Stimulated activated CD8-positive, alpha-beta memory T cell treated with anti-CD3 and anti-CD28 coated beads, Interleukin-15, amount 100 ng/mL, for 24 hours (primary cell): ENCODE results near the gene NUFIP2.
"Not testable (repeated sequence)": the region's sequence is repeated elsewhere in the genome, so short reads cannot be mapped to it uniquely, and the experiment has no call there.

ENCODE experiments used
- DNase-seq: peaks from one replicate; pipeline ENCODE4 v3.0.0-alpha.2; 2020; ENCODE audit warnings: low read depth

Gene NUFIP2

DNA sequence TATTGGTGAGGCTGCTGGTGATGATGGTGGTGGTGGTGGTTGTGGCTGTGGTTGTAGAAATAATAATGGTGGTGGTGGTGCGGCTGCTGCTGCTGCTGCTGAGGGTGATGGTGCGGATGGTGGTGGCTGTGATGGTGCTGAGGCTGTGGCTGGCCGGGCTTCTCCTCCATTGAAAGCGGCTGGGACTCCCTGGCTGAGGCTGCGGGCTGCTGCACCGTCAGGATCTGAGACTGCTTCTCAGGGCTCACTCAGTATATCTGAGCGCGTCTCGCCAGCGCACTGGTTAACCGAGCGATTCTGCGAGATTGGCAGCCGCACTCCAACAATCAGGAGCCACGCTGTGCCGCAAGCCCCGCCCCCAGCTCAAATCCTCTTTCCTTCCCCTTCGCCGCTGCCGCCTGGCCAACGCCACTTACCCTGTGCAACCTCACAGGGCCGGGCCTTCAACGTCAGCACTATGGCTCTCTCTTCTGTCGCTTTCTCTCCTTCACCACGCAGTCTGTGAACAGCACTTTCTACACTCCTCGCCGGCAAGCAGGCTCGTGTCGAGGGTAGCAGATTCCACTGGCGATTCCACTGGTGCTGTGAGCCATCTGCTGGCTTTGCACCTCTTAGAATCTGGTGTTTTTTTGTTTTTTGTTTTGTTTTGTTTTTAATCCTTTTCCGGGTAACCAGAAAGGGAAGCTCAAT, at the start of gene NUFIP2:
NUFIP2 (minus strand) TSS at position 259 of the 690 bp plus-strand sequence; CDS start at position 170, 89 bp downstream.
- peak; percentile 90 for DNase-seq

DNA sequence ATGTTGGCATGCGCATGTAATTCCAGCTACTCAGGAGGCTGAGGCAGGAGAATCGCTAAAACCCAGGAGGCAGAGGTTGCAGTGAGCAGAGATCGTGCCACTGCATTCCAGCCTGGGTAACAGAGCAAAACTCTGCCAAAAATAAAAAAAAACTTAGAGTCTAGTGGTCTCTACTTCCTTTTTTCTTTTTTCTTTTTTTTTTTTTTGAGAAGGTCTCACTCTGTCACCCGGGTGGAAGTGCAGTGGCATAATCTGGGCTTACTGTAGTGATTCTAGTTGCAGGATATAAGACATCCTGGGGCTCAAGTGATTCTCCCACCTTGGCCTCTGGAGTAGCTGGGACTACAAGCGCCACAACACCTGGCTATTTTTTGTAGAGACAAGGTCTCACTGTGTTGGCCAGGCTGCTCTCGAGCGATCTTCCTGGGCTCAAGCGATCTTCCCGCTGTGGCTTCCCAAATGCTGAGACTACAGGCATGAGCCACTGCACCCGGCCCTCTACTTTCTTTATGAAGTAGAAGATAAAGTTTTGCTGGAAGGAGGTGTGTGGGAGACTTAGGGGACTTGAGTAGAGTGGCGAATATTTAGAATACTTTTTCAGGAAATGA, 48.3 kb upstream of the NUFIP2 start:
- DNase-seq = no peak

GRCh38 chr17:29341726-29342125, 47.8 kb upstream of the NUFIP2 start:
- no peak for DNase-seq

- DNase-seq = not testable (repeated sequence)
These were observed 45.1 kb upstream of the NUFIP2 start for GRCh38 chr17:29339016-29339415.

- no peak for DNase-seq
These were observed 37.7 kb upstream of the NUFIP2 start for GRCh38 chr17:29331708-29332085.

GRCh38 chr17:29331075-29331707, 37.2 kb upstream of the NUFIP2 start:
- DNase-seq = no peak

DNA sequence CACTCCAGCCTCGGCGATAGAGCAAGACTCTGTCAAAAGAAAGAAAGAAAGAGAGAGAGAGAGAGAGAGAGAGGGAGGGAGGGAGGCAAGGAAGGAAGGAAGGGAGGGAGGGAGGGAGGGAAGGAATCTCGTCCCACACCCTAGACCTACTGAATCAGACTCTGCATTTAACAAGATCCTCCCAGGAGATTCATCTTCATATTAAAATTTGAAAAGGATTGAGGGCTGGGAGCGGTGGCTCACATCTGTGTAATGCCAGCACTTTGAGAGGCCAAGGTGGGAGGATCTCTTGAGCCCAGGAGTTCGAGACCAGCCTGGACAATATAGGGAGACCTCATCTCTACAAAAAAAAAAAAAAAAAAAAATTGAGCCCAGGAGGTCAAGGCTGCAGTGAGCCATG, 33.5 kb upstream of the NUFIP2 start:
- no peak for DNase-seq

DNA sequence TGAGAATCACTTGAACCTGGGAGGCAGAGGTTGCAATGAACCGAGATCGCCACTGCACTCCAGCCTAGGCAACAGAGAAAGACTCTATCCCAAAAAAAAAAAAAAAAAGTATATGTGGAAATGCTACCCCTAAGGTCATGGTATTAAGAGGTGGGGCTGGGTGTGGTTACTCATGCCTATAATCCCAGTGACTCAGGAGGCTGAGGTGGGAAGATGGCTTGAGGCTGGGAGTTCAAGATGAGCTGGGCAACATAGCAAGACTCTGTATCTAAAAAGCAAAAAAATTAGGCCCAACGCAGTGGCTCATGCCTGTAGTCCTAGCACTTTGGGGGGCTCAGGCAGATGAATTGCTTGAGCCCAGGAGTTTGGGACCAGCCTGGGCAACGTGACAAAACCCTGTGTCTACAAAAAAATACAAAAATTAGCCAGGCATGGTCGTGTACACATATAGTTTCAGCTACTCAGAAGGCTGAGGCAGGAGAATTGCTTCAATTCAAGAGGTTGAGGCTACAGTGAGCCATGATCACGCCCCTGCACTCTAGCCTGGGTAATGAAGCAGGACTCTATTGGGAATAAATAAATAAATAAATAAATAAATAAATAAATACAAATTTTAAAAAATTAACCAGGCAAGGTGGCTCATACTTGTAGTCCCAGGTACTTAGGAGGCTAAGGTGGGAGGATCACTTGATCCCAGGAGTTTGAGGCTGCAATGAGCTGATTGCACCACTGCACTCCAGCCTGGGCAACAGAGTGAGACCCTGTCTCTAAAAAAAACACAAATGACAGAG, 32.3 kb upstream of the NUFIP2 start:
- no peak for DNase-seq

DNA sequence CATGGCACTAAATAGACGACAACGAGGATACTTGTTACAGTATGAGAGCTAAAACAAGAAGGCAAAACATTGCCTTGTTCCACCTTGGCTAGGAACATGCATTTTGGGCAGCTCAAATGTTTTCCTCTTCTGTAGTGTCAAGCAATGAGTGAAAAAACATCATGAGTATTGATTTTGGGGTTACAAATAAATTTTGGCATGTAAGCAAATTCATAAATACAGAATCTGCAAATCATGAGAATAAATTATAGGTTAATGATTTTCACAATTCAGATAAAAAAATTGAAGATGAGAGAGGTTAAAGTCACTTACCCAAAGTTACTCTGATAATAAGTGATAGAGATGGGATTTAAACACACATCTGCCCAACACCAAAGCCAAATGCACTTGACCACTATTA, 28.4 kb upstream of the NUFIP2 start:
- no peak for DNase-seq

DNA sequence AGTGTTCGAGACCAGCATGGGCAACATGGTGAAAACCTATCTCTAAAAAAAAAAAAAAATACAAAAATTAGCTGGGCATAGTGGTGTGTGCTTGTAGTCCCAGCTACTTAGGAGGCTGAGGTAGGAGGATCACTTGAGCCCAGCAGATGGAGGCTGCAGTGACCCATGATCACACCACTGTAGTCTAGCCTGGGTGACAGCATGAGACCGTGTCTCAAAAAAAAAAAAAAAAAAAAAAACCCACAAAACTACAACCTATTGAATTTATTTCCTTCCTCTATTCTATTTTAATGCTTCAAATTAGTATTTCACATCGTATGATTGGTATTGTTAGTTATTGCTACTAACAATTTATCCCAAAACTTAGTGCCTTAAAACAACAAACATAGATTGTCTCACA, 9.4 kb upstream of the NUFIP2 start:
- no peak for DNase-seq

DNA sequence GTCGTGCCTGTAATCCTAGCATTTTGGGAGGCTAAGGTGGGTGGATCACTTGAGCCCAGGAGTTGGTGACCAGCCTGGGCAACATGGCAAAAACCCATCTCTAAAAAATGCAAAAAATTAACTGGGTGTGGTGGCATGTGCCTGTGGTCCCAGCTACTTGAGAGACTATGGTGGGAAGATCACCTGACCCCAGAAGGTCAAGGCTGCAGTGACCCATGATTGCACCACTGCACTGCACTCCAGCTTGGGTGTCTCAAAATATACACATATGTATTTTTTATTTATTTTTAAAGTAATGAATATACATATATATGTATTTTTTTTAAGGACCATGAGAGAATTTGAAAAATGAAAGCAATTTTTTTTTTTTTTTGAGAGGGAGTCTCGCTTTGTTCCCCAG, 5.1 kb upstream of the NUFIP2 start:
- no peak for DNase-seq

DNA sequence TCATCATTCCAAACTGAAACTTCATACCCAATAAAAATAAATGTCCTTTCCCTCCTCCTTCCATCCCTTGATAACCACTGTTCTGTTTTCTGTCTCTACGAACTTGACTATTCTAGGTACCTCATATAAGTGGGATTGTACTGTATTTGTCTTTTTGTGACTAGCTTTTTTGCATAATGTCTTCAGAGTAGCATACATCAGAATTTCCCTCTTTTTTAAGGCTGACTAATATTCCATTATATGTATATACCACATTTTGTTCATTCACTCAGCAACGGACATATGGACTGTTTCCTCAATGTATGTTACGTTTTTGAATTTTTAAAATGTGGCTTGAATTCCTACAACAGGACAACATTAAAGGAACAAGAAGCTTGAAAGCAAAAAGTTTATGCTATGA, 1.5 kb upstream of the NUFIP2 start:
- no peak for DNase-seq

DNA sequence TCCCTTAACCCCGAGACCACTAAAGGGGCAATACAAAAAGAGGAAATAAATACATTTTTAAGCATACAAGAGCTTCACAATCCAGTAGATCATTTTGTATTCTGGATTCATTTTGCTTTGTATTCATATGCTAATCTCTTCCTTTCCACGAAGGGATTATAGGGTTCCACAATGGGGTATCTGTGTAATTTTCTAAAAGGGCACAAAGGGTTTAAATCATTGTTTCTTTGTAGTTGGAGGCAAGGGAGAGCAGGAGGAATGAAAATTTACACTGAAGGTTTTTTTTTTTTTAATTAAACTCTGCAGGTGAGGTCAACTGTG, 592 bp upstream of the NUFIP2 start:
- DNase-seq = no peak

DNA sequence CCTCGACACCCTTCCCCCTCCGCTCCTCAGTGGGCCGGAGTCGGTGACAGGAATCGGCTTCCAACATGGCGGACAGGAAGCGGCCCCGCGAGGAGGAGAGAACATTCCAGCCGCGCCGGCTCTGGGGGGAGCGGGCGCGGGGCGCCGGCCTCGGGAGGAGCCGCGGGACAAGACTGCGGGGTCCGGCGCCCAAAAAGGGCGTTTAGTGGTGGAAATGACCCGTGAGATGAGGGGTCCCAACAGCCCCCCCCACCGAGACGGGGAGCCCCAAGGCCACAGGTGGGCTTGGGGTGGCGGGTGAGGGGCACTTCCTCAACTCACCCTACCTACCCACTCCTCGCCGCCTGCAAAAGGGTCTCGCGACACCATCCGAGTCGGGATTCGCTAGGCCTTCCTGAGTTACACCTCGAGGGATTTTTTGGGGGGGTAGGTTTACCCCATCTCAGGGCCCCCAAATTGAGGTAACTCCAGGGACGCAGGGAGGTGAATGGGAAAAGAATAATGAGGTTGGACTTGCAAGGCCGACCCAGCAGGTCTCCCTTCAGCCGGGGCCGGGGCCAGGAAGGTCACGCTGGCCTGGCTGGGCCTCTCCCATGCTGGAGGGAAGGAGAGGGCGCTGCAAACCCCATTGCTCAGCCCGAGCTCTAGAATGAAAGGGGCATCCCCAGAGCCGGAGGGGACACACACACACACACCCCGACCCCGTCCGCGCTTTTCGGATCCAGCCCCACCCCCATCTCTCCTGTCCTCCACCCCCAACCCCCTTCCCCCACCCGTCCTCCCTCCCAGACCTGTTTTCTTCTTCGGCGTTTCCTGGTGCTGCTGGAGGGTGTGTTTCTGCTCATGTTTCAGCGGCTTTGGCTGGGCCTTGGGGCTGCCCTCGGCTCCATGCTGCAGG, 707 bp downstream of the NUFIP2 start:
- DNase-seq = peak; percentile 31

DNA sequence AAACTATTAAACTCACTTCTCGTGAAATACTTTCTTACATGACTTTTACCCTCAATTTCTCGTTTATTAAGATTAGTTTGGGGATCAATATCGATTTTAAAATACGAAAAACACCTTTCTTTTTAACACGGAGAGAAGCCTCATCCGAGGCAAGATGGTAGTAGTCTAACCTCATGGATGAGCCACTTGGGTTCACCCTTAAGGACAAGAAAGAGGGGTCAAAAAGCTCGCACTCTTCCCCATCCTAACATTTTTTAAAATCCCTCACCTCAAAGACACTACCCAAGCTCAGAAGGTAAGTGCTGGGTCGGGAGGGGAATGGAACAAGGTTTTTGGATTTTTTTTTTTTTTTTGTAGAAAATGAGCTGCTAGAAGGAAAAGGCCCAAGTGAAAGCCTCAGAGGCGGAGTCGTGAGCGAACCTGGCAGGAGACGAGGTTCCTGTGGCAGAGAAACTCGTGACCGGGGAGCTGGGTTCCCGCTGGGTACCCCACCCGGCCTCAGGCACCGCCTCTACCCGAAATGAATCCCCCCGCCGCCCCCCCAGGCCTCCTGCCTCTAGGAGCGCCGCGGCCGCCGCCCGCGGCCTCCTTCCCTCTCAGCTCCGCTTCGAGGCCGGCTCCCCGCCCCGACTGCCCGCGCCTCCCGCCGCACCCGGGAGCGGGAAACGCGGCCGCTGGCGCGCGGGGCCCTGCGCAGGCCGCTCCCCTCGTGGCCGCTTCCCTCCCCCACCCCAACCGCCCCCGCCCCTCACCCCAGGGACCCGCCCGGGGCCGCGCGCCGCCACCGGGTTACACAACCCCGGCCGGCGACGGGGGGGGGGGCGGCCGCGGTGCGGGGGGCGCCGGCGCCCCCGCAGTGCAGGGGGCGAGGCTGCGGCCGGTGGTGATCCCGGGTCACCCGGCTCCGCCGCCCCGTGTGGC, 1.6 kb downstream of the NUFIP2 start:
- peak; percentile 14 for DNase-seq

GRCh38 chr17:29291163-29291752, 2.7 kb downstream of the NUFIP2 start:
- no peak for DNase-seq

- DNase-seq = no peak
These were observed 4.1 kb downstream of the NUFIP2 start for GRCh38 chr17:29289852-29290251.

DNA sequence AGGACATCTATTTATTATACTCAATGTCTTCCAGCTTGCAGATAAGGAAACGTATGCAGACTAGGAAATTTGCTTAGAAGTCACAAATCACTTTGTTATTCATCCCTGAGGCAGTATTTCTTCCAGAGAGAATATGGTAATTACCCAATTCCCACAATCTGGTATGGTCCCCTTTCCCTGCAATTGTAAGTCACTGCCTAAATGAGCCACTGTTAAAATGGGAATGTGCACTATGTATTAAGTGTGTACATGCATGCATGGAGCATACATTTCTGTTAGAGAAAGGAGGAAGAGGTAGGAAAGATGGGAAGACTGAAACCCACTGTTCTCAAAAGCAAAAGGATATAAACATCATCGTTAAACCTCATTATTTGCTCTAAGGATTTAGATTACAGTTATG, 10.0 kb downstream of the NUFIP2 start:
- DNase-seq = no peak

DNA sequence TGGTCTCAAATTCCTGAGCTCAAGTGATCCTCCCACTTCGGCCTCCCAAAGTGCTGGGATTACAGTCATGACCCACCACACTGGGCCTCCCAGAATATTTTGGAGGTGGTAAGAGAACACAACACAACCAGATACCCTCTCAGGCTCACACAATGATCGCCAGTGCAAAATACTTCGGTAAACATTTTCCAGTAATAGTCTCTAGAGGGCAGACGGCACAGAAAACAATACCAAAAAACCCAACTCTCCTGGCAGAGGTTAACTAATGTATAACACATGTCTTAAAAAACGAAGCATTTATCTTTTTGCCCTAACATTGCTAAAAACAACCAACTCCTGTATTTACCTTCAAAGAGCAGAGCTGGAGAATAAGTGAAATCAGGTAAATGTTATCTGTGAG, 10.5 kb downstream of the NUFIP2 start:
- DNase-seq = no peak

GRCh38 chr17:29279397-29280070, 14.4 kb downstream of the NUFIP2 start:
- DNase-seq = no peak
